IPS DF 4.7 (cell line): ENCODE results near the gene CDK14.
"Not testable (repeated sequence)": the region's sequence is repeated elsewhere in the genome, so short reads cannot be mapped to it uniquely, and the experiment has no call there.

Experiments
- DNase-seq: peaks from one replicate; pipeline ENCODE4 v3.0.0-alpha.2; 2013; ENCODE audit warnings: low spot score; ENCODE audit errors: extremely low read depth

Gene CDK14

GRCh38 chr7:90889644-90890043, 293.5 kb downstream of the CDK14 start:
- DNase-seq: no peak

GRCh38 chr7:90891529-90891928, 295.4 kb downstream of the CDK14 start:
- no peak for DNase-seq

GRCh38 chr7:90892213-90892612, 296.1 kb downstream of the CDK14 start:
- DNase-seq: no peak

GRCh38 chr7:90894122-90894521, 298.0 kb downstream of the CDK14 start:
- DNase-seq: no peak

- DNase-seq: no peak
Measured at GRCh38 chr7:90896458-90896857, 300.3 kb downstream of the CDK14 start.

- no peak for DNase-seq
Measured at GRCh38 chr7:90897961-90898469, 301.9 kb downstream of the CDK14 start.

- DNase-seq: no peak
Measured at GRCh38 chr7:90900628-90901356, 304.7 kb downstream of the CDK14 start.

GRCh38 chr7:90903841-90904240, 307.7 kb downstream of the CDK14 start:
- no peak for DNase-seq

- DNase-seq: no peak
Measured at GRCh38 chr7:90910136-90910535, 314.0 kb downstream of the CDK14 start.

GRCh38 chr7:90916319-90916718, 320.2 kb downstream of the CDK14 start:
- DNase-seq: no peak

- no peak for DNase-seq
Measured at GRCh38 chr7:90917539-90917938, 321.4 kb downstream of the CDK14 start.

- no peak for DNase-seq
Measured at GRCh38 chr7:90918303-90918702, 322.2 kb downstream of the CDK14 start.

GRCh38 chr7:90919816-90920215, 323.7 kb downstream of the CDK14 start:
- no peak for DNase-seq

GRCh38 chr7:90920336-90920735, 324.2 kb downstream of the CDK14 start:
- DNase-seq: no peak

GRCh38 chr7:90923541-90923997, 327.4 kb downstream of the CDK14 start:
- DNase-seq: no peak

GRCh38 chr7:90928700-90929424, 332.7 kb downstream of the CDK14 start:
- DNase-seq: not testable (repeated sequence)

GRCh38 chr7:90931986-90932916, 336.1 kb downstream of the CDK14 start:
- no peak for DNase-seq

- DNase-seq: no peak
Measured at GRCh38 chr7:90933041-90933440, 336.9 kb downstream of the CDK14 start.

GRCh38 chr7:90933984-90934383, 337.9 kb downstream of the CDK14 start:
- no peak for DNase-seq

GRCh38 chr7:90938371-90938770, 342.2 kb downstream of the CDK14 start:
- no peak for DNase-seq

GRCh38 chr7:90939666-90940065, 343.5 kb downstream of the CDK14 start:
- DNase-seq: no peak

- no peak for DNase-seq
Measured at GRCh38 chr7:90944021-90944420, 347.9 kb downstream of the CDK14 start.
